GM18951 (cell line): ENCODE measurements around the gene ZCCHC24.
"Not testable (repeated sequence)": the region's sequence is repeated elsewhere in the genome, so short reads cannot be mapped to it uniquely, and the experiment has no call there.

Source experiments
- POLR2A ChIP-seq: IDR thresholded peaks from 4 replicates; pipeline ENCODE4 v1.6.1; 2011; ENCODE audit warnings: mild to moderate bottlenecking; ENCODE audit not compliant: insufficient read length, insufficient read depth; ENCODE audit errors: extremely low read depth
- in situ Hi-C: fragments of 300-500 bp; cut with MboI; formaldehyde crosslinking; loops from one replicate; pipeline ENCODE4 v1.12.0; 2022; ENCODE audit warnings: low sequenced_read_pairs, mixed read lengths, inconsistent platforms; ENCODE audit not compliant: unreplicated experiment

The ZCCHC24 gene

GRCh38 chr10:79448732-79449049 is 3.3 kb upstream of the ZCCHC24 start:
- in situ Hi-C loops, result no loop called here
- no peak for TF ChIP-seq POLR2A

DNA sequence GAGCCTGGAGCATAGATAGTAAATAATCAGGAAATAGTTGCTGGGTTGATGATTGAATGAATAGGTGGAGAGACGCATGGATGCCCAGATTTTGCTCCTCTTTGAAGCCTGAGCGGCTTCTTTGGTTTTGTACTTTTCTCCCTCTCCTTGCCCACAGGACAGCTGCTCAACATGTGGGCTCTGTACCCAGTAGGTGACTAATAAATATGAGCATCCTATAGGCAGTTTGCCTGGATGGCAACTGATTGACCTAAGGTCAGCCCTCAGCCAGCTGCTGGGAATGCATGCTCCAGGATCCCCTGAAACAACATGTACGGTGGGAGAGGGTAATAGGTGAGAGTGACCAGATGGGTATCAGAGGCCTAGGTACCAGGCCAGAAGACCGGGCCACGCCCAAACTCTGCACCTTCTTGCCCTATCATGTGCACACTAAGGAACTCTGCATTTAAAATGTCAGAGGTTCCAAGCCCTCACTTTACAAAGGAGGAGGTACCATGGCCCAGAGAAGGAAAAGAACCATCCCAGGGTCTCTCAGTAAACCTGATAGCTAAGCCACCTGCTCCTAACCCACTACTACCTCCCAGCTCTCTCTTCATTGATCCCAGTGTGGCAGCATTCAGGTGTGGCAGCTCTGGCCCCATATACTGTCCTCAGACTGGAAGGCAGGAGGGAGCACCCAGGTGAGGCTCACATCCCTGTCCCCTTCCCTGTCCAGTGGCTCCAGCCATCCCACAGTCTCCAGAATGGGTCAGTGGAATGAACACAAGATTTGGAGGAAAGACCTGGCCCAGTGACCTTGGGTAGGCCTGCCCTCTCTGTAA is 2.7 kb upstream of the ZCCHC24 start:
- in situ Hi-C loops, result no loop called here
- no peak for TF ChIP-seq POLR2A

DNA sequence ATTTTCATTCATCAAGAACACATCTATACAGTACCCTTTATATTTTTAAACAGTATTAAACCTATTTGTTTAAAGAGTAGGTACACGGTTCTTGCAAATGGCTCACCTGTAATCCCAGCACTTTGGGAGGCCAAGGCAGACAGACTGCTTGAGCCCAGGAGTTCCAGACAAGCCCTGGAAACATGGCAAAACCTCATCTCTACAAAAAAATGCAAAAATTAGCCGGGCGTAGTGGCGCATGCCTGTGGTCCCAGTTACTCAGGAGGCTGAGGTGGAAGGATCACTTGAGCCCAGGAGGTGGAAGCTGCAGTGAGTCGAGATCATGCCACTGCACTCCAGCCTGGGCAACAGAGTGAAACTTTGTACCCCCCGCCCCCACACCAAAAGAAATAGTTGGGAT is 1.8 kb upstream of the ZCCHC24 start:
- in situ Hi-C loops, result not testable (repeated sequence)

DNA sequence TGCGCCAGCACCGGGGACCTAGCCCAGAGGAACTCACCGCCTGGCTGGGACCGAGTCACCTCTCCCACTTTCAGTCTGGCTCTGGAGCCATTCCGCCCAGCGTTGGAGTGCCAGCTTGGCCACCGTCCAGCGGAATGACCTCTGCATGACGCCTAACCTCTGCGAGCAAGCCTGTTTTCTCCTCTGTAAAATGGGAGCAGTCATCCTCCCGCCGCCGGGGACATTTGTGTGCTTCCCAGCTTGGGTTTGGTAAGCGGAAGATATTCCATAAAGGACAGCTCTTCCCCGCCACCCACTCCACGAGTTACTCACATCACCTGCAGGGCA is 1.3 kb upstream of the ZCCHC24 start:
- in situ Hi-C loops, result no loop called here

DNA sequence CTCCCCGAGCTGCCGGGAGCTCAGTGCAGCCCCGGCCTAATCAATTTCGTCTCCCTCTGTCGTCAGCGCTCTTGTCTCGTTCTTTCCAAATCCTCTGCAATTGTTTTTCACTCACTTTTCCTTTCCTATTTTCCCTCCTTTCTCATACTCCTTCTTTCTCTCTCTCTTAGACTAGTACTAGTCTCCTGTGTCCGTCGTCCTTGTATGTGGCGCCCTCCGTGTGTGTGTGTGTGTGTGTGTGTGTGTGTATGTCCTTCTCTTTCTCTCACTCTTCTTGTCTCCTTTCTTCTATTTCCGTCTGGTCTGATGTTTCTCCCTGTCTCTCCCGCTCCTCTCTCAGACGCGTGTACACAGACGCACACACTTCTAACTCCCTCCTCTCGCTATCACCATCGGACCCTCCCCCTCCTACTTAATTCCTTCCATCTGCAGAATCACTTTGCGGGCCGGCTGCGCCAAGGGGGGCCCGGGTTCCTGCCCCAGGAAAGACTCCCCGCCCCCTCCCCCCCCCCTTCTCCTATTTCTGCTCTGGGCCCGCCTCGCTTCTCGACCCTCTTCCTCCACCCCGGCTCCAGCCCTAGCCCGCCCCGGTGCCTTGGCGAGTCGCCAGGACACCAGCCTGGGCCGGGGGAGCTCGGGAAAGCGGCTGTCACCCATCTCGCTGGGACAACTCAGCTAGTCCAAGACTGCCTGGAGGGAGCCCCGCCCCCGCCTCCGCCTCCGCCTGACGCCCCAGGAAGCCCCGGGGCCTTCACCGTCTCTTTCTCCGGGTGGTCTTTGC is 743 bp upstream of the ZCCHC24 start:
- in situ Hi-C loops, result no loop called here
- no peak for TF ChIP-seq POLR2A

More for the DNA sequence above, 1.3 kb upstream of the ZCCHC24 start:
- no peak for TF ChIP-seq POLR2A

DNA sequence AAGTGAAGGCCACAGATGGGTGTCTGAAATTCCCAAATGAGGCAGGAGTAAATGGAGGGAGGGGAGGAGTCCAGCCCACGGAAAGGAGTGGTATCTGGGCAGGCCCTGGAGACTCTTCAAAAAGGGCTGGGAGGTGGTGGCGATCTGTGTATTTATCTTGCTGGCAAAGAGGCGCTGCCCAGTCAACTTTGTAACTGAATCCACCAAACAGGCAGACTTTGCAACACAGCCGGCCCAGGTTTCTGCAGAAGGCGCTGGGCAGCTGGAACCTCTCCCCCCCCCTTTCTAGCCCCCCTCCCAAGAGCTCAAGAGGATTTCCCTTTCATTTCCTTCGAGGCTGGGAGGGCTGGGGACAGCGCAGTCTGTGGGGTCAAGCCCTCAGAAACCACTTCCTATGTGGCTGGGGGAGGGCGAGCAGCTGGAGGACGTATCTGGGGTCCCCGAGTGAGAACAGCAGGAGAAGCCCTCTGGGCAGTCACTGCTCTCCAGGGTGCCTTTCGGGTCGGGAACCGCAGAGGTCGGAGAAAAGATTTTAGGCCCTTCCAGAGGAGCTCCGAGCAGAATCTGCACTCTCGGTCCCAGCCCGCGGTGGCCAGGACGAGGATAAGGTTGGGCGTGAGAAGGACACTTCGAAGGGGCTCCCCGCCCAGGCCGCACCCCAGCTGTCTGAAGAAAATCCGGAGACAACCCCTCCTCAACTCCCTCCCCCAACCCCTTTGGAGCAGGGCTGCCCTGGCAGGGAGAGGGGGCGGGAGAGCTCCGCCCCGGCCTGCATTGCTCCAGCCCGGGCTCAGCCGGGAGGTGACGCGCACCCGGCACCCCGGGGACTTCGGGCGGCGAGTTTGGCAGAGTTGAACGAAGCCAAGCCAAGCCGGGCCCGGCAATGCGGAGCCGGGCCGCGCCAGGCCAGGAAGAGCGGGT is 965 bp downstream of the ZCCHC24 start:
- in situ Hi-C loops, result no loop called here
- TF ChIP-seq POLR2A, result no peak

- TF ChIP-seq POLR2A, result no peak
- in situ Hi-C loops, result no loop called here
Measured at GRCh38 chr10:79443338-79444198, 1.9 kb downstream of the ZCCHC24 start.

- in situ Hi-C loops, result no loop called here
- no peak for TF ChIP-seq POLR2A
Measured at GRCh38 chr10:79442171-79443040, 3.0 kb downstream of the ZCCHC24 start.

GRCh38 chr10:79441433-79441832 is 4.0 kb downstream of the ZCCHC24 start:
- in situ Hi-C loops, result no loop called here
- no peak for TF ChIP-seq POLR2A

DNA sequence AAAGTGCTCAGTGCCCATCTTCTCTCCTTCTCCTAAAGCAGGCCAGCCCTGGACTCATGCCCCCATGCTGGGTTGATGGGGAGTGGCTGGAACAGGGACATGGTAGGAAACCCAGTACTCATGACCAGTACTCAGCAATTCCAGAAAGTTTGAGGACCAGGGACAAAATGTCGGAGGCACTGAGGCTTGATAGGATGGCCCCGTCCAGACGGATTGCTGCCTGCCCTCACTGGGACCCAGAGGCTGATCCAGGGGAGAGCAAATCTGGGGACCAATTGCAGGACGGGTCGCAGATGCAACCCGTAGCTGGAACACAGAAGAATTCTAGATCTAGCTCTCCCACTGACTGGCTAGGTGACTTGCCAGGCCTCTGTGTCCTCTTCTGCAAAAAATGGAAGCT is 5.1 kb downstream of the ZCCHC24 start:
- in situ Hi-C loops, result no loop called here
- no peak for TF ChIP-seq POLR2A

DNA sequence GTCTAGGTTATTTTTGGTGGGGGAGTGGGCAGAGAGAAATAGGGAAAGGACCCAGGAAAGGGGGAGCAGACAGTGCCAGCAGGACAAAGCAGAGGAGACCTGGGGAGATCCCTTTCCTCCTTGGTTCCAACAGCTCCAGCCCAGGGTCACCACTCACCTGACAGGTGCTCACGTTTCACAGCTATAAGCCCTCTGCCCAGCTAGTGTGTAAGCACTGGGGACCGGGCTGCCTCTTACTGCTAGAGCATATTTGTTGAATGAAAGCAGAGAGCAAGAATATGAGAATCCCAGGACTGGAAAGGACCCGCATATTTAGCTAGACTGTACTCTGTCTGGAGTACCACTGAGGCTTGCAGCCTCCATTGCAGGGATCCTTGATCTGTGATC is 6.7 kb downstream of the ZCCHC24 start:
- in situ Hi-C loops, result no loop called here
- no peak for TF ChIP-seq POLR2A

- in situ Hi-C loops, result no loop called here
- no peak for TF ChIP-seq POLR2A
Measured at GRCh38 chr10:79438021-79438698, 7.3 kb downstream of the ZCCHC24 start.
